GM12891 (cell line): Measurements from ENCODE around the gene DNASE1L2.

Source experiments
- DNase-seq: peaks from one replicate; pipeline ENCODE4 v3.0.0; 2011; ENCODE audit warnings: low spot score; ENCODE audit not compliant: insufficient read length
- FAIRE-seq: peaks from 2 replicates; lab custom pipeline; 2011; peaks lifted over from hg19 to GRCh38; lab: Jason Lieb, UNC
- PAX5 ChIP-seq: IDR thresholded peaks from 2 replicates; pipeline ENCODE4 v1.6.1; 2011; ENCODE audit warnings: low read length, moderate library complexity, mild to moderate bottlenecking; ENCODE audit not compliant: insufficient read depth, severe bottlenecking
- POLR2A ChIP-seq: IDR thresholded peaks from 2 replicates; pipeline ENCODE4 v1.6.1; 2011; ENCODE audit warnings: low read depth, low read length, control low read depth
- POLR2AphosphoS5 ChIP-seq: IDR thresholded peaks from 2 replicates; pipeline ENCODE4 v1.6.1; 2011; ENCODE audit warnings: low read depth, low read length, control low read depth
- POU2F2 ChIP-seq: IDR thresholded peaks from 2 replicates; pipeline ENCODE4 v1.6.1; 2011; ENCODE audit warnings: low read depth, mild to moderate bottlenecking, control low read depth, low read length, moderate library complexity
- SPI1 ChIP-seq: IDR thresholded peaks from 2 replicates; pipeline ENCODE4 v1.6.1; 2011; ENCODE audit warnings: low read depth, low read length, control low read depth
- TAF1 ChIP-seq: IDR thresholded peaks from 2 replicates; pipeline ENCODE4 v1.6.1; 2011; ENCODE audit warnings: low read depth, low read length, control low read depth

The DNASE1L2 gene

GRCh38 chr16:2277466-2278271, 41.4 kb downstream of the DNASE1L2 start:
- TF ChIP-seq POLR2A (no peak), PAX5 (no peak), TAF1 (no peak), SPI1 (no peak), POU2F2 (no peak), POLR2AphosphoS5 (no peak)
- FAIRE-seq (no peak), DNase-seq (no peak)

- no peak for FAIRE-seq
- TF ChIP-seq POLR2AphosphoS5 = no peak
- no peak for TF ChIP-seq POU2F2
- TF ChIP-seq POLR2A = no peak
- TF ChIP-seq SPI1 = no peak
- no peak for TF ChIP-seq TAF1
- TF ChIP-seq PAX5 = no peak
- DNase-seq = no peak
Observed at GRCh38 chr16:2278272-2278608, 42.0 kb downstream of the DNASE1L2 start.

GRCh38 chr16:2278956-2279800, 42.9 kb downstream of the DNASE1L2 start:
- no peak for TF ChIP-seq POLR2AphosphoS5
- FAIRE-seq = no peak
- DNase-seq = no peak

- TF ChIP-seq TAF1 (no peak), POLR2AphosphoS5 (no peak), PAX5 (no peak), POU2F2 (no peak), POLR2A (no peak), SPI1 (no peak)
- no peak for FAIRE-seq
- DNase-seq = no peak
Observed at GRCh38 chr16:2280461-2280860, 44.2 kb downstream of the DNASE1L2 start.

GRCh38 chr16:2280981-2281542, 44.8 kb downstream of the DNASE1L2 start:
- no peak for TF ChIP-seq POU2F2
- TF ChIP-seq POLR2AphosphoS5 = no peak
- no peak for TF ChIP-seq PAX5
- no peak for TF ChIP-seq TAF1
- no peak for TF ChIP-seq SPI1
- TF ChIP-seq POLR2A = no peak
- DNase-seq (no peak), FAIRE-seq (no peak)

- DNase-seq (no peak), FAIRE-seq (no peak)
- TF ChIP-seq POLR2AphosphoS5 (no peak), SPI1 (no peak), PAX5 (no peak), POU2F2 (no peak), POLR2A (no peak), TAF1 (no peak)
Observed at GRCh38 chr16:2282262-2282661, 46.0 kb downstream of the DNASE1L2 start.

- DNase-seq = no peak
- no peak for TF ChIP-seq POU2F2
- no peak for FAIRE-seq
Observed at GRCh38 chr16:2282866-2283555, 46.8 kb downstream of the DNASE1L2 start.

- no peak for FAIRE-seq
- TF ChIP-seq TAF1 (no peak), SPI1 (no peak), POLR2AphosphoS5 (no peak), PAX5 (no peak), POLR2A (no peak), POU2F2 (no peak)
- DNase-seq = no peak
Observed at GRCh38 chr16:2284001-2284770, 47.9 kb downstream of the DNASE1L2 start.

- FAIRE-seq (no peak), DNase-seq (no peak)
- no peak for TF ChIP-seq SPI1
- TF ChIP-seq POLR2A = no peak
- no peak for TF ChIP-seq POLR2AphosphoS5
- TF ChIP-seq TAF1 = no peak
- TF ChIP-seq PAX5 = no peak
- no peak for TF ChIP-seq POU2F2
Observed at GRCh38 chr16:2284797-2285576, 48.7 kb downstream of the DNASE1L2 start.
